GM21619 (cell line): ENCODE measurements around the gene DLST.

ENCODE experiments used
- ATAC-seq: cut with Tn5 transposase; IDR thresholded peaks from one replicate; pipeline ENCODE4 v1.9.1; 2021; ENCODE audit not compliant: unreplicated experiment

DLST gene

GRCh38 chr14:74893614-74894091 is 11.9 kb downstream of the DLST start:
- peak; percentile 68 for ATAC-seq

- no peak for ATAC-seq
These were observed 14.7 kb downstream of the DLST start for GRCh38 chr14:74896400-74896799.

DNA sequence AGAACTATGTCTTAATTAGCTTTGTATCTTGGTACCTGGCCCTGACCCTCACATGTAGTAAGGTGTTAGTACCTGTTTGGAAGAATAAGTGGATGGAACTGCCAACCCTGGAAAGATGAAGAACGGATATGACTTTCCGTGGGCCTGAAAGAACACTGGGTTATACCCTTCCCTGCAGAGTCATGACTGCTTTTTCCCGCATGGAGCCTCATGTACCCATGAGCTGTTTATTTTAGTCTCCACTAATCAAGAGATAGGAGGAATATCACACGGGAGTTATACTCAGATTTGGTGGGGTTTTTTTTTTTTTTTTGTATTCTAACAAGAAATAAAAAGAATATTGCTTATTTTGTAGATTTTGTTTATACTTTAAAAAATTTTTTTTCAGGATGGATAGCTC is 15.9 kb downstream of the DLST start:
- ATAC-seq = no peak

DNA sequence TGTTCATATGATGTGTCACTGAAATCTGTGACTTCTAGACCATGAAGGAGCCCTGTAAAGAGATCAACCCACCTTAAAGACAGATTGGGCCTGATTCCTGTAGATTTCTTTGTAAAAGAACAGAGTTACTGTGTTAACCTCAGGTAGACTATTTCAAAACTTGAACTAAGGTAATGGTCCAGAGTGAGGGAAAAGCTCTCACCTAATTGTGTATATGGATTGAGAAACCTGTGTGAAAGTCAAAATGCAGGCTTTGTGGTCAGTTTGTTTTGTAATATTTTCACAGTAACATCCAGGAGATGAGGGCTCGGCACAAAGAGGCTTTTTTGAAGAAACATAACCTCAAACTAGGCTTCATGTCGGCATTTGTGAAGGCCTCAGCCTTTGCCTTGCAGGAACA is 16.4 kb downstream of the DLST start:
- ATAC-seq = no peak

DNA sequence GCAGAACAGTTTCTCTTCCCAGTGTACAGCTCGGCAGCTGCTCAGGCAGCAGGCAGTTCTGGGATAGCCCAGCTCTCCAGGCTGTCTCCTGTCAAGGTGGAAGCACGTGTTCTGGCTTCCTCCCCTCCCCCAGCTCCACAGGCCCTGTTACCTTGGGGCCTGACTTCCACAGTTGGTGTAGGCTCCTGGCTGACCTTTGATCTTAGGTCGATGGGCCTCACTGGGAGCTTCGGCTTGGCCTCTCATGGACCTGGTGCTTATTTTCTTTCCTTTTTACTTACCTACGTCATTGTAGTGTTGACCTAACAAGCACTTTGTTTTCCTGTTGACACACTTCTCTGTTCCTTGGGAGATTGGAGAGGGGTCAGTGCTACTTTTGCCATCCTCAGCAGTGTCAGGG is 17.0 kb downstream of the DLST start:
- ATAC-seq = no peak

DNA sequence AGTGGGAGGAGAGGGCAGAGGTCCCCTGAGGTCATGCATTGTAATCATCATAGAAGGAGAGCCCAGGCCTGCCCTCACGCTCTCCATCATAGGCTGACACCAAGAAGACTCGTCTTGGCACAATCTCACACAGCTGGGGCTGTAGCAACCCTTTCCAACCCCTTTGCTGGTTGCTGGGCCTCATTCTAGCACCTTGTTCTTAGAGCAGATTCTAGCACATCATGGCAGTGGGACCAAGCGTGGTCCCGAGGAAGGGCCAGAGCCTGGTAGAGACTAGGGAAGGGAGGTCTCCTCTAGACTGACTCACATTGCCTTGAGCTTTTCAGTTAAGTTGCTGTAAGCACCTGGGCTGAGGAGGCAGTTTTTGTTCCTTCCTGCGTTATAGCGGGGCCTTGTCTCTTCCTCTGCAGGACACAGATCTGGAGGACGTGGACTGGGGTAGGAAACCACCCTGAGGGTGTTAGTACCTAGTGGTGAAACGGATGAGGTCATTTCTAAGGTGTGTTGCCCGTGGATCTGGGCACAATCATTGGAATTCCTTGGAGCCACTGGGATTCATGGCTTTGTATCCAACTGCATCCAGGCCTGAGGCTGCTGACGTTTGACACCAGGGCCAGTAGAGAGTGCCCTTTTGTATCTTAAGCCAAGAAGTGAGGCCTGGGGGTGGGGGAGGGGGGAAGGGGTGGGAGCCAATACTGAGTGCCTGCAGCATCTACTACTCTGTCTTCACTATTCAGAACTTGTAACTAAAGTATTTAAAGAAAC is 21.4 kb downstream of the DLST start:
- ATAC-seq = no peak

- no peak for ATAC-seq
These were observed 23.2 kb downstream of the DLST start for GRCh38 chr14:74904635-74905503.

DNA sequence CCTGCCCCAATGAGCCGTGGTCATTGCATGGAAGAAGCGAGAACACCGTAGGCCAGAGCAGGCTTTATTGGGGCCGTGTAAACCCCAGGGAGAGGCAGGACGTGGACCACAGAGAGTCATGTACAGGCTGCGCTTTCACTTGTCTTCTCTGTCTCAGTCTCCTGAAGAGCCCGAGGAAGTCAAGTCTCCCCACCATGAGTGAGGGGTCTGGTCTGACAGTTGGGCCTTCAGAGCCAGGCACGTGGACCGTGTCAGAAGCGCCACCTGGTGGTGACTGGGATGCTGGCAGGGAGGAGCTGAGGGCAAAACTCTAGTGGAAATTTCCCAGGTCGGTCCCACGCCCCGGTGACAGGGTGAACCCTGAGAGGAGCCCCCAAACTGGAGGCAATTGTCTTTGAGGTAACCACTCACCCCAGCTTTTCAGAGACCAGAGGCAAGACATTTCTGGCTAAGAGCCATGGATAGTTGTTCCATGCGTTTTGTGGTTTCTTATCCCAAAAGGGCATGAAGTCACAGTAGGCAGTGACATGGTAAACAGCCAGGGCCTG is 24.0 kb downstream of the DLST start:
- no peak for ATAC-seq

GRCh38 chr14:74906925-74907521 is 25.3 kb downstream of the DLST start:
- no peak for ATAC-seq

DNA sequence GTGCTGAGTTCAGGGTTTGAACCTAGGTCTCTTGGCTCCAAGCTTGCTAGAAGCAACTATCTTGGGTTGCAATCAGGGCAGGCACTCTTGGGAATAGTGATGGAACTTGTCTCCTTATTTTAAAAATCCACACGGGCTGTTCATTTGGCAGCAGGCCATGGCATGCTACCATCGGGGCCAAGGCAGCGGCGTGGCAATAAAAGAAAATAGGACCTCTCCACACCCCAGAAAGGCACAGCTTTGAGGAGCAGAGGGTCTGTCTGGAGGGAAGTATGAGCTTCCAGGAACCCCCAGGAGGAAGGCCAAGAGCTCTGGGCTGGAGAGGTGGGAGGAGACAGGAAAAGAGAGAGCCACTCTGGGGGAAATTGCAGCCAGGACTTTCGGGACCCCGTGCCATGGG is 26.0 kb downstream of the DLST start:
- ATAC-seq = no peak

DNA sequence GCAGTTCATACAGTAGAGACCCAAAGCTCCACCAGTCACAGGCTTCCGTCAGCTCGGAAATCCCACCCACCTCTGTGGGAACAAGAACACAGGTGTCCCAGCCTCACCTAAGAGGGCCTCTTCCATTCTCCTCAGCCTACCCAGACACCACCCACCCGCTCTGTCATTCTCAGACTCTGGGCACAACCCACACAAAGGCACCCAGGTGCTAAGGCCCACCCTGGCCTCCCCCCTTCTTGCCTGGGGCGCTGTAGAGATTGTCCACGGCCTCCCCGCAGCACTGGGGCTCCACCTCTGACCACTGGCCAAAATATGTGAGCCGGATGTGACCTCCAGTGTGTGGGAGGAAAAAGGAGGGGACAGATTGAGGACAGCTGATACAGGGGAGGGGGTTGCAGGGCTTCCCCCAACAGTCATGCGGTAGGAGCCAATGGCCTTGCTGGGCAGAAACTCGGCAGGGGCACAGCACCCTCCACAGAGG is 27.2 kb downstream of the DLST start:
- ATAC-seq = no peak

- ATAC-seq = no peak
These were observed 27.8 kb downstream of the DLST start for GRCh38 chr14:74909501-74909900.

DNA sequence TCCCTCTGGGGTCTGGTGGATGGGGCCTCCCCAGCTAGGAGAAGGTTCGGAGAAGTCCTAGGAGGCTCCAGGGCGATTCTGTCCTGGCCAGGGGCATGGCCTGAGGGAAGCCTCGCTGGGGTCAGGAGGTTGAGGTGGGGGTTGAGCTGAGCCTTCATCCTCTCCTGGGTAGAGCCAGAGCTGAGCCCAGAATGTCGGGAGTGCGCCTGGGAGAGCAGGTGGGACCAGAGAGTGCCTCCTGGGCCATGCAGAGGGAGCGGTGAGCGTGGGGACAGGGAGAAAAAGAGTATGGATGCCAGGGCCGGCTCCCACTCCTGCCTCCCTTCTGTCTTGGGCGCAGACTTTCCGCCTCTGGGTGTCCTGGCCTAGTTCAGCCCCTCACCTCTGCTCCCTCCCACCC is 28.2 kb downstream of the DLST start:
- ATAC-seq = no peak

- ATAC-seq = no peak
These were observed 28.8 kb downstream of the DLST start for GRCh38 chr14:74910556-74910955.

GRCh38 chr14:74911221-74911620 is 29.5 kb downstream of the DLST start:
- ATAC-seq = no peak

DNA sequence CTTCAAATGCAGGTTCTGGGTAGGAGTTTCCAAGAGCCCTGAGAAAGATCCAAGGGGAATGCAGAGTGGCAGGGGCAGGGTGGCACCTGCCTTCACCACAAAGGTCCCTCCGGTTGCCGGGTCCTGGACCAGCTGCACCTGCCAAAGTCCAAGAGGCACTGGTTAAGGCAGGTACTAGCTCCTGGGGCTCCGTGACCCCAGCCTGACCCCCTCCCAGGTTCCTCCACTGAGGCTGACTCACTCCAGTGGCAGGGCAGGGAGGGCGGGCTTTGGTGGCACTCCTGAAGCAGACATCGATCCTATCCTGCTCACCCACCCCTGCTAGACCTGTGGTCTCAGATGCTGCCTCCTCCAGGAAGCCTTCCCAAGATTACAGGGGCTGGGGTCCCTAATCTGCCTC is 30.0 kb downstream of the DLST start:
- ATAC-seq = no peak

GRCh38 chr14:74912111-74912510 is 30.4 kb downstream of the DLST start:
- ATAC-seq = no peak

- no peak for ATAC-seq
These were observed 31.1 kb downstream of the DLST start for GRCh38 chr14:74912801-74913200.

GRCh38 chr14:74913393-74913910 is 31.7 kb downstream of the DLST start:
- ATAC-seq = no peak

DNA sequence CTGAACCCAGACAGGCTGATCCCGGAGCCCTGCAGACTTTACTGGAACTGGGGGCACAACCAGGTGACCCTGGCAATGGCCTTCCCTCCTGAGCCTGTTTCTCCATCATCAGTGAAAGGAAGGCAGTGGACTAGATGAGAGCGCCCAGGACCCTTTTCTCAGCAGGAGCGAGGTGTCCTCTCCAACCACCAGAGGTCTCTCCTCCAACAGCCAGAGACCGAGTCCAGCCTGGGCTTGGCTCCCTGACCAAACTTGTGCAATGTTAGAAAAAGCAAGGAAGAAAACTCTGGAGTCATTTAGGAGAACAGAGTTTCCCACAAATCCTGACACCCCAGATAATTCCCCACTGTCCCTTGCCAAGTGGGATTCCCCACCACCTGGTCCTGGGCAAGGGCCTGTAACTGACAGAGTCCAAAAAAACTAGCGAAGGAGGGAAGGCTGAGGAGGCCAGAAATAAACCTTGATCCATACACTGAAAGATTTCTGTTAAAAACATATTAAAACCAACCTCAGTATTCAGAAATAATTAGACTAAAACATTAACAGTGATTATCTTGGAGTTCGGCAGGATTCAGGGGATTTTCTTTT is 32.4 kb downstream of the DLST start:
- ATAC-seq = no peak

DNA sequence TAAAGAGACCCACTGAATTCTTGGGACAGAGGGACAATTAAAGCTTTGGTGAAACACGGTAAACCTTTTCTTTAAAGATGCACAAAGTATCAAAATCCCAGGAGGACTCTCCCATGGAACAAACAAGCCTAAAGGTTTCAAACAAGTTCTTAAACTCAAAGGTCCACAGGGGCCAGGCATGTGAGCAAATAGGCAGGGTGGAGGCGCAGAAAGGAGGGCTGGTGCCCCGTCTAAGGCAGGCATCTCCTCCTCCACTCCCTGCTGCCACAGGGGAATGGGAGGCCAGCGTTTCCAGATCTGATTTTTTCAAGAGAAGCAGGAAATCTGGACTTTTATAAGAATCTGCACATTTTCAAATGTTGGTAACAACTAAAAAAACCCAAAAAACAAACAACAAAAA is 33.7 kb downstream of the DLST start:
- no peak for ATAC-seq
